Activated CD8-positive, alpha-beta memory T cell treated with anti-CD3 and anti-CD28 coated beads, Interleukin-2, amount 50 U/mL, for 1 hour (primary cell): Measurements from ENCODE around the gene CEP131.
"Not testable (repeated sequence)": the region's sequence is repeated elsewhere in the genome, so short reads cannot be mapped to it uniquely, and the experiment has no call there.

Source experiments
- DNase-seq: peaks from one replicate; pipeline ENCODE4 v3.0.0-alpha.2; 2020; ENCODE audit errors: extremely low read depth

Gene CEP131

DNA sequence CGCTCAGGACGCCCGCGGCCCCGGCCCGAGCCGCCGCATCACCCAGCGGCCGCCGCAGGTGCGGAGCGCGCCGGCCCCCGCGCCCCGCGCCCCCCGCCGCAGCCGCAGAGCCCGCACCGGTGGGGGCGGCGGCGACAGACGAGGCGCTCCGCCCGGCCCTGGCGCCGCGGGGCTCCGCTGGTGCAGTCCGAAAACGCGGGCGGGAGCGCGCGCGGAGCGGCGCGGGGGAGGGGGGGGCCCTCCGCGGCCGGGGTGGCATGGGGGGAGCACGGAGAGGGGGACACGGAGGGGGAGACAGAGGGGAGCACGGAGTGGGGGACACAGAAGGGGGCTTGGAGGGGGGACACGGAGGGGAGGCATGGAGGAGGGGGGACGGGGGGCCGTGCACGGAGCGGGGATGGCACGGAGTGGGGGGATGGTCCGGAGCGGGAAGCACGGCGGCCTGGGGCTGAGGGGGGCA, 56.7 kb downstream of the CEP131 start, which contains the start of gene AATK:
Gene AATK, minus strand, starts transcription at position 189 of the 460 bp plus-strand sequence. CDS start 229 bp downstream, outside the sequence.
- DNase-seq = no peak

DNA sequence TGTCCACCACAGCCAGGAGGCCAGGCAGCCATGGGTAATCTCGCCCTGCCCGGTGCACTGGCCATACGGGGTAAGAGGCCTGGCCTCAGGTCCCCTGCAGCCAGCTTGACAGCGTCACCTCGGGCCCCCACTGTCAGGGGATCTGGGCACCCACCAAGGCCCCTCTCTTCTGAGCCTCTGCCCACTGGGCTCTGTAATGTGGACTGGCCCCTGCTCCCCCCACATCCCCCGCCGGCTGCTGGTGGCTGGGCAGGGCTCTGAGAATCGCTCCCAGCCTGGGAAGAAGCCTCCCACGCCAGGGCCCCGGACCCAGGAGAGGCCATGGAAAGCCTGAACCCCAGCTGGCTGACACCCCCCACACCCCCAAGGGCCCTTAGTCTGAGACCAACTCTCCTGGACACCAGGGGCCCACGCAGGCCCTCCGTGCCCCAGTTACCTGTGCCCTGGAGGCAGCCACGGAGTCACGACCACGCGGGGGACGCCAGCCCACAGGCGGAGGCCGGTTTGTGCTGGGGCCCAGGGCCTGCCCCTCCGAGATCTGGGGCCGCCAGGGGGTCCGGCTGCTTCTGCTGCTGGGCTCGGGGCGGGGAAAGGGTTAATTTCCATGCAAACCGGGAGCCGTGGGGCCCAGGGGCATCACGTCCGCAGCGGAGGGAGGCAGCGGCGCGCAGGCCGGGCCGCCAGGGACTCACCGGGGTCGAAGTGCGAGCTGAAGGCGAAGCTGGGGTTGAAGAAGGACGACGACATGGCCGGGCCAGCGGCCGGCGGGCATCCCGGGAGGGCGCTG, 57.3 kb downstream of the CEP131 start, which contains the start of gene PVALEF:
Gene PVALEF, plus strand, starts transcription at position 262 of the 787 bp plus-strand sequence. CDS start 15,720 bp downstream, outside the sequence.
- DNase-seq = no peak

- DNase-seq = no peak
These were observed 58.2 kb downstream of the CEP131 start for GRCh38 chr17:81164371-81165245.

- no peak for DNase-seq
These were observed 58.9 kb downstream of the CEP131 start for GRCh38 chr17:81163703-81164370.

GRCh38 chr17:81163051-81163695, 59.6 kb downstream of the CEP131 start:
- DNase-seq = no peak

DNA sequence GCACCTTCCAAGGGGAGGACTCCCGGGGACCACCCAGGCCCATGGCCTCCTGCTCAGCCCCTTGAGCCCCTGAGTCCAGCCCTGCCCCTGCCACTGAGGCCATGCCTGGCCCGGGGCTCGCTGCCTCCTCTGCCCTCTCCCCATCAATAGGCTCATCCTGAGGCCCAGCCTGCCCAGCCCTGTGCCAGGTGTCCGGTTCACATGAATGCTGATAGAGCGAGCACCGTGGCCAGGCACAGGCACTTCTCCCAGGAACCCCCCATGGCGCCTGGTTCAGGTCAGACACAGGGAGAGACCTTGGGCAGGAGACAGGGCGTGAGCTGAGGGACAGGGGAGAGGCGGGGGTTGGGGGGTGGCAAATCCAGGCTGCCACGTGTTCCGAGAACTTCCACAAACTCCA, 60.3 kb downstream of the CEP131 start:
- DNase-seq = no peak

DNA sequence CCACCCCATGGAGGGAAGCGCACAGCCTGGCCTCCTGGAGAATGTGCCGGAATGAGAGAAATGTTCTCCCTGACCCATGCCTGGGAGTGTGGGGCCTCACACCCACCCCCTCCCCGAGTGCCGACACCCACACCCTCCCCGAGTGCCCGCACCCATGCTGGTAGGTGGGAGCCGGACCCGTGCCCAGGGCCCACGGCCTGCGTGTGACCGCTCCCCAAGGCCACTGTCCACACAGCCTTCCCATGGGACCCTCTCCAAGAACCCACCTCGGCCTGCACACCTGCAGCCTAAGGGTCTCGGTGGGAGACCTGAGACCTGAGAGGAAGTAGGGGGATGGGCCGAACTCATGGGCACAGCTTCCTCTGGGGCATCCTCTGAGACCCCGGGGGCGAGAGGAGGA, 60.8 kb downstream of the CEP131 start:
- DNase-seq = no peak

- DNase-seq = no peak
These were observed 61.2 kb downstream of the CEP131 start for GRCh38 chr17:81161536-81161935.

- no peak for DNase-seq
These were observed 61.9 kb downstream of the CEP131 start for GRCh38 chr17:81160747-81161453.

DNA sequence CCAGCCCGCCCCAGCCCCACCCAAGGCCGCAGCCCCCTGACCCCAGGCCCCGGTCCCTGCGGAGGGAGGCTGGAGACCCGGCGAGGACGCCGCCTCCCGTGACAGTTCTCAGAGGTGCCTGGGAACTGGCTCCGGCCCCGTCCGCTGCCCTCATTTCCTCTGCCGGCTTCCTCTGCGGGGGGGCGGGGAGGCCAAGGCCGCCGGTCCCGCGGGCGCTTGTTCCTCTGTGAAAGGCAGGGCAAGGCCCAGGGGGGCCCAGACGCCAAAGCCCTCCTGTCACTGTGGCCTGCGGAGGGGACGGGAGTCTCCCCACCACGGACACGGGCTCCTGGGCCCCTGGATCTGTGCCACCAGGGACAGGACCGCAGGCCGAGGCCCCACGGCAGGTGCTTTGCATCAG, 62.5 kb downstream of the CEP131 start:
- no peak for DNase-seq

GRCh38 chr17:81159611-81160265, 63.0 kb downstream of the CEP131 start:
- DNase-seq = no peak

- no peak for DNase-seq
These were observed 63.8 kb downstream of the CEP131 start for GRCh38 chr17:81158688-81159590.

GRCh38 chr17:81157848-81158687, 64.7 kb downstream of the CEP131 start:
- no peak for DNase-seq

GRCh38 chr17:81156866-81157805, 65.6 kb downstream of the CEP131 start:
- no peak for DNase-seq

- DNase-seq = no peak
These were observed 67.8 kb downstream of the CEP131 start for GRCh38 chr17:81154961-81155360.

DNA sequence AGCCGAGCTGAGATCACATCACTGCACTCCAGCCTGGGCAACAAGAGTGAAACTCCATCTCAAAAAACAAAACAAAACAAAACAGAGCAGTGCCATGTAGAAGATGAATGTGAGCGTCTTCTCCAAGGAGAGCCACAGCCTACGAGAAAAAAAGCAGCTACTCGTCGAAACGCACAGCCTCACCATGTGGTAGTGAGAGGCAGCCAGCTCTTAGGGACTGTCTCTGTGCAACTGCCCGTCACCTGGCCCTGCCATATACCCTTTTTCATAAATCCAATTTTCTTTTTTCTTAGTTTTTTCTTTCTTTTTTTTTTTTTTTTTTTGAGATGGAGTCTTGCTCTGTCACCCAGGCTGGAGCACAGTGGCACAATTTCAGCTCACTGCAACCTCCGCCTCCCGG, 68.7 kb downstream of the CEP131 start:
- not testable (repeated sequence) for DNase-seq

DNA sequence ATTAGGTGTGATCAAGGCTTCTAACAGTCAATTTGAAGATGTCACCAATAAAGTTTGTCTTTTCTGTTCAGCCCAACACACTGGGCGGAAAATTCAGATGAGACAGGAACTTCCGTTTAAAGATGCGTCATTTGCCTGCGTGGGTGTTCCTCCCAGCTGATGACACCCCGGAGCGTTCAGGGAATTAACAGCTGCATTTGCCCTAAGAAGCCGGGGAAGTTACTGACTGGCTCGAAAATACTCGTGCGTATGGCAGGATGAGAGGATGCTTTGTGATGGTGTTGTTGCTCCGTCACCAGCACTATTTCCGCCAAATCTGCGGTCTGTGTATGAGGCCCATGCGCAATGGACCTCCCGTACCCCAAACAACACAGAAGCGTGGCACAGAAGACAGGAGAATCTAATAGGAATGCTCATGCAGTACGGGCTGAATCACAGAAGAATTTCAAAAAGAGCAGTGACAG, 69.4 kb downstream of the CEP131 start:
- DNase-seq = no peak
